Loucy (cell line): ENCODE data around the gene PGM2.

Experiments
- CTCF ChIP-seq: fragments of 200-600 bp; sonication (generic); conservative IDR thresholded peaks from 2 replicates; pipeline ENCODE4 v1.5.1; 2014; ENCODE audit warnings: mild to moderate bottlenecking, antibody characterized with exemption, low read length
- EZH2phosphoT487 ChIP-seq: fragments of 200-600 bp; IDR thresholded peaks from 2 replicates; pipeline ENCODE4 v1.6.1; 2018; ENCODE audit warnings: antibody characterized with exemption, mild to moderate bottlenecking, moderate library complexity, borderline replicate concordance

DNA sequence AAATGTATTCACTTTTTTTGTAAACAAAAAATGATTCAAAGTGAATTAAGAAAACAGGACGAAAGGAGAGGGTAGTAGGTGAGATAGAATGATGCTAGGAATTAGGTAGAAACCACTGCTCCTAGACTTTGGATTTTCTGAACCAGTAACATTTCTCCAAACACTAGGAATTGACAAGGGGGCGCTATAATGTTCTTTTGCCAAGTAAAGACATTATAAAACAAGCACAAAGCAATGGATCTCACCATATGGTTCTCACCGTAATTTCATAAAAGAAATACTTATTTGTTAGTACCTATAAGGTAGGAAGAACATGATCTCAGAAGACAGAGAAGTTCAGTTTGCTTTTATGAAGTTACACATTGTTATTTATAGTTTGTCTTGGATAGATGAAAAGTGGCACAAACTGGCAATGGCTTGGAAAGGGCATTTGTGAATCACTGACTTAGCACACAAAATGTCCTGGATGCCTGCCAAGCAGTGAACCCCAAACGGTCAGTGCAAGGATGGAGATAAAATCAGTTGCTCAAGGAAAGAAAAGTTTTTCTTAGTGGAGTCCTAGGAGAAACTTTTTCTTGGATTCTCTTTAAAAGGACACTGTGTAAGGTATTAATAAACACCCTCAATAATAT, 56.3 kb downstream of the PGM2 start:
- TF ChIP-seq CTCF (peak; percentile 52), EZH2phosphoT487 (no peak)
